SU-DHL-6 (cell line): Measurements from ENCODE around the gene EML2.

Experiments
- CTCF ChIP-seq: fragments of 200-600 bp; sonication (generic); IDR thresholded peaks from one replicate; pipeline ENCODE4 v1.5.1; 2017; ENCODE audit warnings: antibody characterized with exemption, mild to moderate bottlenecking, low read length, moderate library complexity; ENCODE audit not compliant: insufficient read depth, poor library complexity, severe bottlenecking
- EZH2phosphoT487 ChIP-seq: fragments of 200-600 bp; sonication (generic), shearing (Covaris generic); conservative IDR thresholded peaks from 2 replicates; pipeline ENCODE4 v1.6.1; 2018; ENCODE audit warnings: mild to moderate bottlenecking, antibody characterized with exemption, low read length, moderate library complexity, mixed read lengths

GRCh38 chr19:45560686-45561085, 78.5 kb downstream of the EML2 start:
- TF ChIP-seq CTCF (no peak), EZH2phosphoT487 (no peak)
